Testis (tissue), 2 donors: ENCODE data around the gene IL17F.

ENCODE experiments used
- CTCF ChIP-seq, 3 experiments: fragments of 450-650 bp in 2 of 3; fragments of 200-600 bp in 1 of 3; sonication (generic) in 1 of 3; IDR thresholded peaks; one replicate each; pipeline ENCODE4 v1.5.1; 2016 to 2019; ENCODE audit warnings: antibody characterized with exemption in 3 of 3, mild to moderate bottlenecking in 2 of 3, moderate library complexity in 1 of 3
- POLR2A ChIP-seq: fragments of 450-650 bp; IDR thresholded peaks from one replicate; pipeline ENCODE4 v1.6.1; 2017; ENCODE audit warnings: antibody characterized with exemption, mild to moderate bottlenecking, moderate library complexity

- TF ChIP-seq CTCF (IDR thresholded peaks at IDR 0.05) (no peak), POLR2A (no peak)
Measured at GRCh38 chr6:52262620-52263344, 18.5 kb upstream of the IL17F start.
